K562 (cell line): ENCODE data around the gene STK24. TPM values are rescaled to one million over a fixed set of nuclear protein-coding genes. Genes with fewer than 3 reads are reported as not detected.

Experiments
- ATAC-seq: fragments of 200-7000 bp; cut with Tn5 transposase; 3 replicates; pipeline ENCODE4 v1.9.1; 2020; ENCODE audit warnings: moderate library complexity
- BruUV-seq: library from RNA; stranded (reverse); fragments of 400-500 nt; replicated peaks from 2 replicates; lab custom pipeline; 2021; lab: Mats Ljungman, UMichigan
- CTCF ChIA-PET: fragments of 300-600 bp; formaldehyde crosslinking; extraction: SDS; loops from one replicate; lab custom pipeline; 2021; ENCODE audit warnings: low intra/inter-chr PET ratio; lab: Yijun Ruan, JAX
- POLR2A ChIA-PET: fragments of 300-600, 350-650 bp; sonication (Branson Sonifier 250); formaldehyde crosslinking; extraction: SDS; loops from one replicate; lab custom pipeline; 2021; ENCODE audit warnings: antibody characterized with exemption, inconsistent platforms; lab: Yijun Ruan, JAX
- DNase-seq, 4 experiments: peaks; one replicate each; pipeline versions ENCODE4 v3.0.0 to v3.0.0-alpha.2; 2011 to 2018; ENCODE audit warnings: low spot score in 3 of 4, mixed read lengths in 3 of 4; ENCODE audit errors: extremely low read depth in 1 of 4
- FAIRE-seq: peaks from 2 replicates; lab custom pipeline; 2011; peaks lifted over from hg19 to GRCh38; lab: Jason Lieb, UNC
- H2AFZ ChIP-seq: 2 replicates; pipeline ENCODE4 v1.6.0; 2011; ENCODE audit warnings: low read depth, low read length, control low read depth, inconsistent platforms
- H3K27ac ChIP-seq: fragments of 200-600 bp; 3 replicates; pipeline ENCODE4 v1.8.0; 2011; ENCODE audit warnings: low read depth, mild to moderate bottlenecking, control low read depth, inconsistent platforms, low read length, moderate library complexity, mixed read lengths; ENCODE audit errors: extremely low read depth
- H3K27me3 ChIP-seq, 2 experiments: fragments of 300-600 bp in 1 of 2; 2 replicates in 1 of 2; 3 replicates in 1 of 2; pipeline versions ENCODE4 v1.6.0 to v1.8.0; 2011; ENCODE audit warnings: inconsistent platforms in 2 of 2, low read length in 2 of 2, mild to moderate bottlenecking in 1 of 2, mixed read lengths in 1 of 2, moderate library complexity in 1 of 2; ENCODE audit not compliant: control insufficient read depth in 2 of 2, insufficient read depth in 2 of 2
- H3K36me3 ChIP-seq: fragments of 300-600 bp; 3 replicates; pipeline ENCODE4 v1.8.0; 2011; ENCODE audit warnings: mild to moderate bottlenecking, low read length, inconsistent platforms; ENCODE audit not compliant: control insufficient read depth, insufficient read depth
- H3K4me1 ChIP-seq, 2 experiments: fragments of 200-600 bp in 1 of 2; replicated peaks in 1 of 2; 2 replicates in 1 of 2; 3 replicates in 1 of 2; pipeline versions ENCODE4 v1.5.1 to v1.8.0; 2011; ENCODE audit warnings: inconsistent platforms in 2 of 2, low read length in 2 of 2, mild to moderate bottlenecking in 1 of 2, mixed read lengths in 1 of 2, moderate library complexity in 1 of 2; ENCODE audit not compliant: control insufficient read depth in 2 of 2, insufficient read depth in 2 of 2
- H3K4me2 ChIP-seq: 2 replicates; pipeline ENCODE4 v1.6.1; 2011; ENCODE audit warnings: low read length, control low read depth, inconsistent platforms, mixed read lengths; ENCODE audit not compliant: insufficient read depth
- H3K4me3 ChIP-seq: fragments of 200-600 bp; sonication (generic), shearing (Covaris generic); 2 replicates; pipeline ENCODE4 v1.5.1; 2016; ENCODE audit warnings: control low read depth, inconsistent platforms
- H3K79me2 ChIP-seq: fragments of 200-600 bp; 3 replicates; pipeline ENCODE4 v1.8.0; 2011; ENCODE audit warnings: low read length, inconsistent platforms; ENCODE audit not compliant: control insufficient read depth, insufficient read depth
- H3K9ac ChIP-seq, 2 experiments: 2 replicates each; pipeline versions ENCODE4 v1.6.0 to v1.6.1; 2011; ENCODE audit warnings: low read depth in 2 of 2, low read length in 2 of 2, control low read depth in 1 of 2, inconsistent platforms in 1 of 2, mild to moderate bottlenecking in 1 of 2, mixed read lengths in 1 of 2; ENCODE audit not compliant: insufficient read depth in 1 of 2
- H3K9me1 ChIP-seq: one replicate; pipeline ENCODE4 v1.6.0; 2011; ENCODE audit warnings: inconsistent platforms, mild to moderate bottlenecking, low read length, moderate library complexity; ENCODE audit not compliant: control insufficient read depth, insufficient read depth
- H3K9me3 ChIP-seq: replicated peaks from 2 replicates; pipeline ENCODE4 v1.5.1; 2011; ENCODE audit warnings: low read depth, low read length, inconsistent platforms; ENCODE audit not compliant: control insufficient read depth, insufficient read depth
- H4K20me1 ChIP-seq: replicated peaks from 2 replicates; pipeline ENCODE4 v1.6.1; 2011; ENCODE audit warnings: low read length, inconsistent platforms, mixed read lengths; ENCODE audit not compliant: control insufficient read depth, insufficient read depth
- EP300 ChIP-seq: IDR thresholded peaks from 2 replicates; pipeline ENCODE4 v1.6.1; 2012; ENCODE audit warnings: low read length, improper control_type of control experiment
- ETV1 ChIP-seq: fragments of 450-650 bp; conservative IDR thresholded peaks from 2 replicates; pipeline ENCODE4 v1.6.1; 2016; ENCODE audit warnings: missing genetic modification characterization, control low read depth, low read depth, missing compliant biosample characterization
- HMG20A ChIP-seq: fragments of 450-650 bp; formaldehyde crosslinking; conservative IDR thresholded peaks from 2 replicates; pipeline ENCODE4 v1.4.0; 2020; ENCODE audit warnings: mild to moderate bottlenecking, mixed read lengths
- KAT2B ChIP-seq: IDR thresholded peaks from one replicate; pipeline ENCODE4 v1.6.1; 2012; ENCODE audit warnings: low read depth, mild to moderate bottlenecking, control low read depth, inconsistent platforms, low read length, moderate library complexity
- KAT8 ChIP-seq: fragments of 450-650 bp; IDR thresholded peaks from 2 replicates; pipeline ENCODE4 v1.6.1; 2016; ENCODE audit warnings: low read depth, mild to moderate bottlenecking
- KDM2B ChIP-seq: fragments of 250-450 bp; sonication (Bioruptor Pico); IDR thresholded peaks from 2 replicates; pipeline ENCODE4 v1.8.0; 2021; ENCODE audit warnings: mild to moderate bottlenecking, moderate library complexity
- LCOR ChIP-seq: sonication (generic); formaldehyde crosslinking; IDR thresholded peaks from 2 replicates; pipeline ENCODE4 v1.8.0; 2022; ENCODE audit warnings: mild to moderate bottlenecking, missing genetic modification reagents
- SNRNP70 ChIP-seq: fragments of 200-400 bp; formaldehyde crosslinking; optimal IDR thresholded peaks from 2 replicates; pipeline ENCODE3; 2017; ENCODE audit warnings: low read depth, low read length
- SRSF3 ChIP-seq: fragments of 200-400 bp; formaldehyde crosslinking; IDR thresholded peaks from 2 replicates; pipeline ENCODE4 v1.6.1; 2016; ENCODE audit warnings: mild to moderate bottlenecking, low read length, moderate library complexity; ENCODE audit not compliant: insufficient read depth
- TFAM ChIP-seq: fragments of 250-450 bp; sonication (Bioruptor Pico); conservative IDR thresholded peaks from 2 replicates; pipeline ENCODE4 v1.5.0; 2021; ENCODE audit warnings: mild to moderate bottlenecking, moderate library complexity
- ZKSCAN1 ChIP-seq: fragments of 150-350 bp; IDR thresholded peaks from 2 replicates; pipeline ENCODE4 v1.6.1; 2016; ENCODE audit warnings: low read depth, low read length
- ZNF12 ChIP-seq: sonication (generic); formaldehyde crosslinking; IDR thresholded peaks from 2 replicates; pipeline ENCODE4 v1.4.0; 2020; ENCODE audit warnings: mild to moderate bottlenecking, missing genetic modification reagents
- ZNF23 ChIP-seq: fragments of 250-450 bp; sonication (Bioruptor Pico); IDR thresholded peaks from 2 replicates; pipeline ENCODE4 v1.4.0; 2020; ENCODE audit warnings: mild to moderate bottlenecking
- ZNF583 ChIP-seq: fragments of 250-450 bp; sonication (Bioruptor Pico); IDR thresholded peaks from 2 replicates; pipeline ENCODE4 v1.4.0; 2020
- WGBS: fragments of 100-300 bp; shearing (Covaris generic); methylation state at CpG from one replicate; pipeline ENCODE4 v1.1.6; 2016; ENCODE audit warnings: low coverage, mixed read lengths; ENCODE audit not compliant: insufficient coverage; ENCODE audit errors: missing lambda C conversion rate; 5-methylcytosine and 5-hydroxymethylcytosine counted together
- in situ Hi-C: fragments of 300-500 bp; cut with MboI; formaldehyde crosslinking; loops from 4 replicates; pipeline ENCODE4 v1.15.0; 2018; ENCODE audit warnings: inconsistent platforms, mixed read lengths
- intact Hi-C: fragments of 100-400 bp; cut with micrococcal nuclease; formaldehyde crosslinking; loops from 2 replicates; pipeline ENCODE4 v1.14.2; 2022
- polyA plus RNA-seq, 8 experiments: library from polyadenylated mRNA; depleted of rRNA in 4 of 8; stranded (reverse) in 5 of 8; unstranded in 3 of 8; fragments of >200 nt; fragmentation: Nextera tagmentation in 2 of 8; fragmentation: Illumina TruSeq in 1 of 8; extraction: Ambion mirVana in 2 of 8; extraction: Trizol in 1 of 8; gene quantifications; 2 replicates each; pipeline versions ENCODE4 v1.2.1 to v1.2.3, GENCODE V29; 2011 to 2014; ENCODE audit warnings: inconsistent platforms in 1 of 8, missing spikeins in 1 of 8
- total RNA-seq, 7 experiments: library from RNA; depleted of rRNA in 6 of 7; stranded (reverse); fragments of >200 nt in 6 of 7; fragmentation: Illumina TruSeq in 2 of 7; extraction: Trizol in 2 of 7; gene quantifications; 2 replicates each; pipeline versions ENCODE4 v1.2.1 to v1.2.3, GENCODE V29; 2011 to 2021; ENCODE audit warnings: low replicate concordance in 1 of 7
- TF ChIP-seq, protein P1 (sequence below), 3 experiments: fragments of 200-800 bp in 1 of 3; sonication (Bioruptor generic) in 1 of 3; sonication (generic) in 1 of 3; formaldehyde crosslinking in 1 of 3; IDR thresholded peaks; 2 replicates each; pipeline versions ENCODE4 v1.6.1 to v1.8.0; 2016 to 2022; ENCODE audit warnings: mild to moderate bottlenecking in 2 of 3, missing compliant biosample characterization in 2 of 3, missing genetic modification characterization in 2 of 3, missing genetic modification reagents in 1 of 3
- TF ChIP-seq, protein P2 (sequence below): fragments of 450-650 bp; IDR thresholded peaks from 2 replicates; pipeline ENCODE4 v1.6.1; 2016; ENCODE audit warnings: borderline replicate concordance
- TF ChIP-seq, protein P3 (sequence below): sonication (generic); formaldehyde crosslinking; IDR thresholded peaks from 2 replicates; pipeline ENCODE4 v1.8.1; 2023; ENCODE audit warnings: mild to moderate bottlenecking, missing genetic modification reagents, moderate library complexity
- TF ChIP-seq, protein P4 (sequence below): sonication (generic); formaldehyde crosslinking; IDR thresholded peaks from 2 replicates; pipeline ENCODE4 v1.4.0; 2020; ENCODE audit warnings: mild to moderate bottlenecking, missing genetic modification reagents

The STK24 gene
- total and polyA plus RNA-seq, 9 of the 15 experiments (the other 6 are each of a cell fraction or from before 2014, with no cell fraction given), result 3.8 to 78.4 (median 28.2) TPM

DNA sequence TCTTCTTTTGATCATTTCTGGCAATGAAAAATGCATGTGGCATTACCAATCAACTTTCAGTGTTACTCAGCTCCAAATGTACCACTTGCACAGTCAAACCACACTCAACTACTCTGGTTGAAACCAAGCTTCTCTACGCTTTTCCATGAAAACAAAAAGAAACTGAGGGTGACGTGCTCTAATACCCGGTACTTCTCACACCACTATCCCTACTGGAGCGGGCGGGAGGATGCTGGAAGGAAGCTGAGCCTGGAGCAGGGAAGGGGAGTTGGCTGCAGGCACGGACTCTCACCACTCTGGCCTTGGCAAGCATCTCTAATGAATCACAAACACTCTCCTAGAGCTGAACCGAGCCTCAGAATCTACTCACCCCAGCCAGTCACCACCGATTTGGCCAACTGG is 48.2 kb downstream of the STK24 start:
- no peak overlapping the region for H3K27ac ChIP-seq
- intact Hi-C loops, result no loop called here
- peaks cover 92% of the 10 kb centered on the region for H3K79me2 ChIP-seq
- H3K4me1 ChIP-seq, result peaks cover 0 to 13% of the 10 kb centered on the region in 2 experiments; a peak in 3 of 5 replicates
- H4K20me1 ChIP-seq, result peaks cover 35% of the 10 kb centered on the region
- DNase-seq, result no peak
- POLR2A ChIA-PET, result interaction anchor here (1.2 to 3.2 kb wide), 3 partner anchors 12 to 36 kb away, joined by 3 to 13 read pairs (median 4); no protein-coding TSS in a partner anchor
- CTCF ChIA-PET, result no interaction called here
- ATAC-seq, result no peak
- FAIRE-seq, result no peak
- H3K27me3 ChIP-seq, result no peaks in the 10 kb centered on the region
- BruUV-seq, result no TSS peak
- in situ Hi-C loops, result no loop called here
- TF ChIP-seq, protein P1, sequence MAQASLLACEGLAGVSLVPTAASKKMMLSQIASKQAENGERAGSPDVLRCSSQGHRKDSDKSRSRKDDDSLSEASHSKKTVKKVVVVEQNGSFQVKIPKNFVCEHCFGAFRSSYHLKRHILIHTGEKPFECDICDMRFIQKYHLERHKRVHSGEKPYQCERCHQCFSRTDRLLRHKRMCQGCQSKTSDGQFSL (CRISPR knock-in tag; IDR thresholded peaks at IDR 0.05), result no peak
- TF ChIP-seq, protein P1 (tag; IDR thresholded peaks at IDR 0.05), result no peak
- TF ChIP-seq HMG20A (CRISPR knock-in tag) (no peak), ZNF583 (no peak), SRSF3 (no peak), ZNF12 (CRISPR knock-in tag) (no peak), ZKSCAN1 (no peak), KAT8 (no peak), ETV1 (tag) (no peak), ZNF23 (CRISPR knock-in tag) (no peak), KAT2B (no peak), KDM2B (CRISPR knock-in tag) (no peak), EP300 (no peak), SNRNP70 (no peak), TFAM (no peak), LCOR (CRISPR knock-in tag) (no peak)
- TF ChIP-seq, protein P2, sequence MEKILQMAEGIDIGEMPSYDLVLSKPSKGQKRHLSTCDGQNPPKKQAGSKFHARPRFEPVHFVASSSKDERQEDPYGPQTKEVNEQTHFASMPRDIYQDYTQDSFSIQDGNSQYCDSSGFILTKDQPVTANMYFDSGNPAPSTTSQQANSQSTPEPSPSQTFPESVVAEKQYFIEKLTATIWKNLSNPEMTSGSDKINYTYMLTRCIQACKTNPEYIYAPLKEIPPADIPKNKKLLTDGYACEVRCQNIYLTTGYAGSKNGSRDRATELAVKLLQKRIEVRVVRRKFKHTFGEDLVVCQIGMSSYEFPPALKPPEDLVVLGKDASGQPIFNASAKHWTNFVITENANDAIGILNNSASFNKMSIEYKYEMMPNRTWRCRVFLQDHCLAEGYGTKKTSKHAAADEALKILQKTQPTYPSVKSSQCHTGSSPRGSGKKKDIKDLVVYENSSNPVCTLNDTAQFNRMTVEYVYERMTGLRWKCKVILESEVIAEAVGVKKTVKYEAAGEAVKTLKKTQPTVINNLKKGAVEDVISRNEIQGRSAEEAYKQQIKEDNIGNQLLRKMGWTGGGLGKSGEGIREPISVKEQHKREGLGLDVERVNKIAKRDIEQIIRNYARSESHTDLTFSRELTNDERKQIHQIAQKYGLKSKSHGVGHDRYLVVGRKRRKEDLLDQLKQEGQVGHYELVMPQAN, result no peak
- TF ChIP-seq, protein P3, sequence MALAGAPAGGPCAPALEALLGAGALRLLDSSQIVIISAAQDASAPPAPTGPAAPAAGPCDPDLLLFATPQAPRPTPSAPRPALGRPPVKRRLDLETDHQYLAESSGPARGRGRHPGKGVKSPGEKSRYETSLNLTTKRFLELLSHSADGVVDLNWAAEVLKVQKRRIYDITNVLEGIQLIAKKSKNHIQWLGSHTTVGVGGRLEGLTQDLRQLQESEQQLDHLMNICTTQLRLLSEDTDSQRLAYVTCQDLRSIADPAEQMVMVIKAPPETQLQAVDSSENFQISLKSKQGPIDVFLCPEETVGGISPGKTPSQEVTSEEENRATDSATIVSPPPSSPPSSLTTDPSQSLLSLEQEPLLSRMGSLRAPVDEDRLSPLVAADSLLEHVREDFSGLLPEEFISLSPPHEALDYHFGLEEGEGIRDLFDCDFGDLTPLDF (CRISPR knock-in tag), result no peak
- TF ChIP-seq, protein P4, sequence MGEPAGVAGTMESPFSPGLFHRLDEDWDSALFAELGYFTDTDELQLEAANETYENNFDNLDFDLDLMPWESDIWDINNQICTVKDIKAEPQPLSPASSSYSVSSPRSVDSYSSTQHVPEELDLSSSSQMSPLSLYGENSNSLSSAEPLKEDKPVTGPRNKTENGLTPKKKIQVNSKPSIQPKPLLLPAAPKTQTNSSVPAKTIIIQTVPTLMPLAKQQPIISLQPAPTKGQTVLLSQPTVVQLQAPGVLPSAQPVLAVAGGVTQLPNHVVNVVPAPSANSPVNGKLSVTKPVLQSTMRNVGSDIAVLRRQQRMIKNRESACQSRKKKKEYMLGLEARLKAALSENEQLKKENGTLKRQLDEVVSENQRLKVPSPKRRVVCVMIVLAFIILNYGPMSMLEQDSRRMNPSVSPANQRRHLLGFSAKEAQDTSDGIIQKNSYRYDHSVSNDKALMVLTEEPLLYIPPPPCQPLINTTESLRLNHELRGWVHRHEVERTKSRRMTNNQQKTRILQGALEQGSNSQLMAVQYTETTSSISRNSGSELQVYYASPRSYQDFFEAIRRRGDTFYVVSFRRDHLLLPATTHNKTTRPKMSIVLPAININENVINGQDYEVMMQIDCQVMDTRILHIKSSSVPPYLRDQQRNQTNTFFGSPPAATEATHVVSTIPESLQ (CRISPR knock-in tag), result no peak
- TF ChIP-seq, all 486 proteins: peak for 0
- H3K4me3 ChIP-seq, result no peak overlapping the region
- 85% methylated on average over 3 of the region's 8 CpGs for WGBS
- peaks cover 5% of the 10 kb centered on the region for H3K9me1 ChIP-seq
- no peak overlapping the region for H3K9ac ChIP-seq
- H3K36me3 ChIP-seq, result no peaks in the 10 kb centered on the region
- H3K4me2 ChIP-seq, result no peak overlapping the region
- no peaks in the 10 kb centered on the region for H3K9me3 ChIP-seq
- no peak overlapping the region for H2AFZ ChIP-seq
